H1 (cell line): ENCODE measurements around the gene SYNJ2. TPM values are rescaled to one million over a fixed set of nuclear protein-coding genes. Genes with fewer than 3 reads are reported as not detected.

ENCODE experiments used
- CTCF ChIA-PET: fragments of 300-600 bp; sonication (Branson Sonifier 250); formaldehyde crosslinking; loops from one replicate; lab custom pipeline; 2021; ENCODE audit not compliant: partially characterized antibody; lab: Charles Lee
- POLR2A ChIA-PET: fragments of 300-600 bp; sonication (Branson Sonifier 250); formaldehyde crosslinking; loops from one replicate; lab custom pipeline; 2021; ENCODE audit warnings: inconsistent platforms; ENCODE audit not compliant: partially characterized antibody; lab: Charles Lee
- DNase-seq, 2 experiments: peaks; one replicate each; pipeline versions ENCODE4 v3.0.0 to v3.0.0-alpha.2; 2010 to 2022; ENCODE audit warnings: low spot score in 2 of 2, low read depth in 1 of 2, mixed read lengths in 1 of 2
- FAIRE-seq: peaks from 2 replicates; lab custom pipeline; 2011; peaks lifted over from hg19 to GRCh38; lab: Jason Lieb, UNC
- H2AFZ ChIP-seq: 2 replicates; pipeline ENCODE4 v1.8.1; 2012; ENCODE audit warnings: low read length, inconsistent platforms
- H2AK5ac ChIP-seq: 2 replicates; pipeline ENCODE4 v1.6.1; 2013; ENCODE audit warnings: low read depth, low read length
- H2BK120ac ChIP-seq: replicated peaks from 2 replicates; pipeline ENCODE3; 2013; ENCODE audit warnings: low read depth, low read length, inconsistent platforms
- H2BK12ac ChIP-seq: 2 replicates; pipeline ENCODE4 v1.6.1; 2013; ENCODE audit warnings: low read depth, low read length
- H2BK15ac ChIP-seq: 2 replicates; pipeline ENCODE4 v1.6.1; 2013; ENCODE audit warnings: low read length
- H2BK20ac ChIP-seq: 2 replicates; pipeline ENCODE4 v1.6.1; 2013; ENCODE audit warnings: low read length
- H2BK5ac ChIP-seq: 2 replicates; pipeline ENCODE4 v1.6.1; 2013; ENCODE audit warnings: low read depth, low read length
- H3K14ac ChIP-seq: 2 replicates; pipeline ENCODE4 v1.6.1; 2013; ENCODE audit warnings: inconsistent platforms; ENCODE audit not compliant: insufficient read length
- H3K18ac ChIP-seq: 2 replicates; pipeline ENCODE4 v1.6.1; 2013; ENCODE audit warnings: low read length; ENCODE audit errors: extremely low read depth
- H3K23ac ChIP-seq: 2 replicates; pipeline ENCODE4 v1.6.1; 2013; ENCODE audit warnings: inconsistent platforms; ENCODE audit not compliant: insufficient read length
- H3K23me2 ChIP-seq: 2 replicates; pipeline ENCODE4 v1.6.1; 2013; ENCODE audit warnings: low read depth, low read length
- H3K27ac ChIP-seq: 2 replicates; pipeline ENCODE4 v1.6.1; 2011; ENCODE audit warnings: low read depth, low read length, inconsistent platforms
- H3K27me3 ChIP-seq, 4 experiments: replicated peaks in 1 of 4; 1 replicate in 1 of 4; 2 replicates in 3 of 4; pipeline versions ENCODE4 v1.6.1 to v1.8.1; 2011 to 2013; ENCODE audit warnings: low read length in 3 of 4, mild to moderate bottlenecking in 3 of 4, inconsistent platforms in 2 of 4, mixed read lengths in 2 of 4, moderate library complexity in 1 of 4; ENCODE audit not compliant: control insufficient read depth in 3 of 4, insufficient read depth in 3 of 4; ENCODE audit errors: extremely low read depth in 1 of 4
- H3K36me3 ChIP-seq, 4 experiments: 2 replicates each; pipeline versions ENCODE4 v1.6.1 to v1.8.1; 2011 to 2013; ENCODE audit warnings: mild to moderate bottlenecking in 4 of 4, low read length in 3 of 4, moderate library complexity in 2 of 4, control low read depth in 1 of 4, inconsistent platforms in 1 of 4; ENCODE audit not compliant: insufficient read depth in 4 of 4, control insufficient read depth in 2 of 4
- H3K4ac ChIP-seq: replicated peaks from 2 replicates; pipeline ENCODE3; 2013; ENCODE audit warnings: low read length, low read depth, mixed read lengths, inconsistent platforms; ENCODE audit not compliant: insufficient read length
- H3K4me1 ChIP-seq, 4 experiments: replicated peaks in 1 of 4; 1 replicate in 1 of 4; 2 replicates in 3 of 4; pipeline versions ENCODE4 v1.6.1 to v1.8.1; 2011 to 2013; ENCODE audit warnings: low read length in 3 of 4, inconsistent platforms in 2 of 4, mixed read lengths in 1 of 4; ENCODE audit not compliant: insufficient read depth in 4 of 4, control insufficient read depth in 3 of 4
- H3K4me2 ChIP-seq, 2 experiments: 2 replicates each; pipeline versions ENCODE4 v1.6.1 to v1.8.1; 2011 to 2013; ENCODE audit warnings: low read depth in 2 of 2, low read length in 2 of 2, control low read depth in 1 of 2, inconsistent platforms in 1 of 2, mild to moderate bottlenecking in 1 of 2; ENCODE audit not compliant: insufficient read depth in 1 of 2
- H3K4me3 ChIP-seq, 4 experiments: fragments of 200-600, 300-600 bp in 1 of 4; sonication (generic), shearing (Covaris generic), sonication (Bioruptor Twin) in 1 of 4; 2 replicates each; pipeline versions ENCODE4 v1.5.1 to v1.8.1; 2011 to 2016; ENCODE audit warnings: low read length in 4 of 4, low read depth in 3 of 4, control low read depth in 2 of 4, inconsistent platforms in 2 of 4, mild to moderate bottlenecking in 2 of 4, mixed read lengths in 1 of 4, moderate library complexity in 1 of 4; ENCODE audit not compliant: insufficient read depth in 2 of 4; ENCODE audit errors: extremely low read depth in 1 of 4
- H3K56ac ChIP-seq: replicated peaks from 2 replicates; pipeline ENCODE3; 2013; ENCODE audit warnings: low read depth, mild to moderate bottlenecking, mixed read lengths, low read length, inconsistent platforms; ENCODE audit not compliant: insufficient read length
- H3K79me1 ChIP-seq: 2 replicates; pipeline ENCODE4 v1.6.1; 2013; ENCODE audit warnings: low read depth, low read length, control low read depth
- H3K79me2 ChIP-seq, 2 experiments: 2 replicates each; pipeline versions ENCODE4 v1.6.1 to v1.8.1; 2012 to 2013; ENCODE audit warnings: low read length in 2 of 2, mild to moderate bottlenecking in 2 of 2, inconsistent platforms in 1 of 2; ENCODE audit not compliant: insufficient read depth in 2 of 2, control insufficient read depth in 1 of 2
- H3K9ac ChIP-seq, 4 experiments: replicated peaks in 1 of 4; 1 replicate in 1 of 4; 2 replicates in 3 of 4; pipeline versions ENCODE4 v1.6.1 to v1.8.1; 2011 to 2013; ENCODE audit warnings: low read depth in 3 of 4, low read length in 3 of 4, control low read depth in 2 of 4, mild to moderate bottlenecking in 2 of 4, moderate library complexity in 2 of 4, inconsistent platforms in 1 of 4; ENCODE audit errors: extremely low read depth in 1 of 4
- H3K9me3 ChIP-seq, 2 experiments: 2 replicates each; pipeline versions ENCODE4 v1.6.1 to v1.8.1; 2012 to 2013; ENCODE audit warnings: mild to moderate bottlenecking in 2 of 2, moderate library complexity in 2 of 2, control low read depth in 1 of 2, inconsistent platforms in 1 of 2, low read depth in 1 of 2, low read length in 1 of 2, mixed read lengths in 1 of 2; ENCODE audit not compliant: insufficient read depth in 2 of 2
- H4K20me1 ChIP-seq, 2 experiments: replicated peaks in 1 of 2; 2 replicates each; pipeline versions ENCODE3 to v1.8.1; 2011 to 2013; ENCODE audit warnings: inconsistent platforms in 2 of 2, low read length in 2 of 2, mild to moderate bottlenecking in 1 of 2; ENCODE audit not compliant: insufficient read depth in 2 of 2, control insufficient read depth in 1 of 2
- H4K5ac ChIP-seq: 2 replicates; pipeline ENCODE4 v1.6.1; 2013; ENCODE audit warnings: low read length, low read depth, mixed read lengths, inconsistent platforms; ENCODE audit not compliant: insufficient read length
- H4K8ac ChIP-seq: 2 replicates; pipeline ENCODE4 v1.8.0; 2013; ENCODE audit warnings: mild to moderate bottlenecking, moderate library complexity, low read length, inconsistent platforms; ENCODE audit not compliant: insufficient read depth; ENCODE audit errors: extremely low read depth
- H4K91ac ChIP-seq: replicated peaks from 2 replicates; pipeline ENCODE3; 2013; ENCODE audit warnings: low read length, mixed read lengths, inconsistent platforms; ENCODE audit not compliant: insufficient read length
- CBX8 ChIP-seq: fragments of 300-800, 300-1000 bp; sonication (generic); IDR thresholded peaks from 2 replicates; pipeline ENCODE4 v1.7.1; 2016; ENCODE audit warnings: low read depth, low read length, borderline replicate concordance
- GTF2F1 ChIP-seq: IDR thresholded peaks from 2 replicates; pipeline ENCODE4 v1.6.1; 2012; ENCODE audit warnings: low read depth, low read length, improper control_type of control experiment, borderline replicate concordance
- JUN ChIP-seq: IDR thresholded peaks from 2 replicates; pipeline ENCODE4 v1.6.1; 2011; ENCODE audit warnings: low read depth, mild to moderate bottlenecking, improper control_type of control experiment, low read length
- POU5F1 ChIP-seq: IDR thresholded peaks from 2 replicates; pipeline ENCODE4 v1.6.1; 2011; ENCODE audit warnings: low read depth, mild to moderate bottlenecking, low read length, moderate library complexity
- WGBS, 2 experiments: shearing (Covaris generic) in 1 of 2; methylation state at CpG; one replicate each; pipeline versions ENCODE4 v1.1.6 to v1.1.7; 2013 to 2015; ENCODE audit warnings: low lambda C conversion rate in 2 of 2, mixed read lengths in 2 of 2, inconsistent platforms in 1 of 2, low coverage in 1 of 2, missing lambda C conversion rate in 1 of 2; ENCODE audit not compliant: insufficient replicate concordance in 2 of 2, insufficient coverage in 1 of 2, insufficient read length in 1 of 2; ENCODE audit errors: extremely low coverage in 1 of 2, missing lambda C conversion rate in 1 of 2; 5-methylcytosine and 5-hydroxymethylcytosine counted together
- polyA plus RNA-seq, 7 experiments: library from polyadenylated mRNA; depleted of rRNA in 3 of 7; stranded (reverse) in 5 of 7; unstranded in 2 of 7; fragments of >200 nt in 5 of 7; fragments of 200-250 nt in 2 of 7; gene quantifications; 1 replicate in 5 of 7; 2 replicates in 1 of 7; 4 replicates in 1 of 7; pipeline versions ENCODE4 v1.2.1 to v1.2.3, GENCODE V29; 2011 to 2013; ENCODE audit warnings: missing spikeins in 2 of 7, mixed read lengths in 2 of 7
- total RNA-seq: library from RNA; stranded (reverse); fragmentation: NEBNext Ultra II Directional; extraction: Animal tissue kit (Norgen Biotek cat#: 25700); gene quantifications from 2 replicates; pipeline ENCODE4 v1.2.1, GENCODE V29; 2021

The SYNJ2 gene
- total and polyA plus RNA-seq, 2 of the 8 experiments (the other 6 are each of a cell fraction or from before 2014, with no cell fraction given), result 3.7 to 13.9 TPM

DNA sequence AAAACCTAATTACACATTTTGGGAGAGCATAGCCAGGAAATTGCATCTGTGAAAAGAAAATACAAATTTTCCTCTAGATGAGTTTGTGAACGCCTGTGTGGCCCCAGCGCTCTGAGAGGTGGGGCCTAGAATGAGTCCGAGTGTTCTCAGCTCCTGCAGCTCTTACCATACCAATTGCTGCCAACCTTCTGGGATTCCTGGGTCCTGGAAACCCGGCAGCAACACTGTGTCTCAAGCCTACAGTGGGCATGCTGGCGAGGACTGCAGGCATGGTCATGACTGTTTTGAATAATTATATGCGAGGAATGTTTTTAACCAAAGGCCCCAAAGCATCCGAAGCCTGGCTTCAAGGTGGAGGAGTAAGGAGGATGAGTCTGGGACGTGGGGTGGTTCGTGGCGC lies 96.0 kb downstream of the SYNJ2 start:
- no peaks in the 10 kb centered on the region for H3K27me3 ChIP-seq
- TF ChIP-seq CBX8 (no peak), JUN (no peak), GTF2F1 (no peak), POU5F1 (no peak)
- no peak overlapping the region for H2BK20ac ChIP-seq
- no peaks in the 10 kb centered on the region for H3K4me1 ChIP-seq
- no peak overlapping the region for H4K5ac ChIP-seq
- no peaks in the 10 kb centered on the region for H3K9me3 ChIP-seq
- no peak overlapping the region for H4K8ac ChIP-seq
- H2AK5ac ChIP-seq, result no peak overlapping the region
- WGBS, 2 experiments, result 88% methylated on average over 10 of the region's 10 CpGs; no CpG with 5 or more reads in 1 of the 2 experiments
- no peak overlapping the region for H3K18ac ChIP-seq
- peaks cover 0 to 1% of the 10 kb centered on the region in 2 experiments for H4K20me1 ChIP-seq
- no peak overlapping the region for H3K27ac ChIP-seq
- H2BK5ac ChIP-seq, result no peak overlapping the region
- H3K23me2 ChIP-seq, result no peaks in the 10 kb centered on the region
- no peak overlapping the region for H3K9ac ChIP-seq
- DNase-seq (no peak), FAIRE-seq (peak; percentile 39)
- no peak overlapping the region for H3K4me3 ChIP-seq
- no peaks in the 10 kb centered on the region; a peak in 1 of 8 replicates for H3K36me3 ChIP-seq
- no peak overlapping the region for H2BK120ac ChIP-seq
- no peak overlapping the region for H3K4me2 ChIP-seq
- H3K4ac ChIP-seq, result no peak overlapping the region
- H3K79me1 ChIP-seq, result no peaks in the 10 kb centered on the region
- CTCF ChIA-PET, result interaction anchor here (0.6 to 1.1 kb wide), 3 partner anchors 12 to 670 kb away, joined by 3 to 4 read pairs (median 3); no protein-coding TSS in a partner anchor
- H2AFZ ChIP-seq, result no peak overlapping the region
- no peak overlapping the region for H3K14ac ChIP-seq
- H3K23ac ChIP-seq, result no peak overlapping the region
- no peak overlapping the region for H4K91ac ChIP-seq
- no peaks in the 10 kb centered on the region for H3K79me2 ChIP-seq
- H3K56ac ChIP-seq, result no peak overlapping the region
- POLR2A ChIA-PET, result interaction anchor here (0.6 to 1.1 kb wide), 3 partner anchors 20 to 624 kb away, joined by 3 read pairs; no protein-coding TSS in a partner anchor
- no peak overlapping the region for H2BK12ac ChIP-seq
- H2BK15ac ChIP-seq, result no peak overlapping the region
